Measurements from ENCODE around the gene CGB8.
A peak's percentile ranks its signal among the peaks of the same experiment; 100 is the strongest.
"Not testable (repeated sequence)": the region's sequence is repeated elsewhere in the genome, so short reads cannot be mapped to it uniquely, and the experiment has no call there.

The CGB8 gene

DNA sequence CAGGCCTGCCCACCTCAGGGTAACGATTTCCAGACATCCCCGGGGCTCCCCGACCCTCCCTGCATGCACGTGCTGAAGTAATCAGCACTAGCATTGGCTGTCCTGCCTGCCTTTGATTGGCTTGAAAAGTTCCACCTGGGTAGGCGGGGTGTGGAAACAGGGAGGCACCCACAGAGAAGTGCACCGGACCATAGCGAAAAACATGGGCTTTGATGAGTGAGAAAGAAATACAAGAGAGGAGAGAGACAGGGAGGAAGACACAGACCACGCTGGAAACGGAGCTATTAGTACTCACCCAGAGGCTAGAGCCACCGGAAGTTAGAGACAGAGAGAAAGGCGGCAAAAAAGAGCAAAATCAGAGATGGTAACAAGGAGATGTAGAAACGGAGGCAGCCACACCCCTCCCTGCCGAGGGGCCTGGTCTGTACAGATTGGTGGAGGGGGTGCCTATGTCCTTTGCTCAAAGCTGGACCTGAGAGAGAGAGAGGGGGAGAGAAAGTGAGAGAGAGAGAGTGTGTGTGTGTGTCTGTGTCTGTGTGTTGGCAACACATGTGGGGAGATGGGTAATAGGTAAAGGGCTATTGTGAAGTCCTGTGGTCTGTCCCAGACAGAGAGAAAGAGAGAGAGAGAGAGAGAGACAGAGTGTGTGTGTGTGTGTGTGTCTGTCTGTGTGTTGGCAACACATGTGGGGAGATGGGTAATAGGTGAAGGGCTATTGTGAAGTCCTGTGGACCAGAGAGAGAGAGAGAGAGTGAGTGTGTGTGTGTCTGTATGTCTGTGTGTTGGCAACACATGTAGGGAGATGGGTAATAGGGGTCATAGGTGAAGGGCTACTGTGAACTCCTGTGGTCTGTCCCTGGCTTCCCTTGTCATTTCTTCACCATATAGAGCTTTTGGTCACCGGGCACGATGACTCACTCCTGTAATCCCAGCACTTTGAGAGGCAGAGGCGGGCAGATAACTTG is 27.7 kb downstream of the CGB8 start:
- Histone ChIP-seq H3K79me2 (ENCODE audit: control insufficient read depth, insufficient read depth, low read length, poor library complexity) (no peaks in the 10 kb centered on the region), H3K23ac (ENCODE audit: low read length) (no peak overlapping the region), H3K4me1 (ENCODE audit: control insufficient read depth in 1 of 2, insufficient read depth in 2 of 2, low read length in 2 of 2) (peaks cover 5 to 11% of the 10 kb centered on the region in 2 experiments), H3K27me3 (ENCODE audit: insufficient read depth, low read length) (peaks cover 7% of the 10 kb centered on the region), H4K8ac (ENCODE audit: low read depth, low read length) (no peak overlapping the region), H2BK120ac (ENCODE audit: insufficient read depth, low read length, poor library complexity) (no peak overlapping the region), H3K9me3 (ENCODE audit: insufficient read depth, low read depth, low read length) (peaks cover 1% of the 10 kb centered on the region), H4K12ac (ENCODE audit: low read depth, low read length) (no peak overlapping the region), H2AFZ (ENCODE audit: insufficient read depth, low read length, poor library complexity) (no peak overlapping the region), H2BK12ac (ENCODE audit: low read length) (no peak overlapping the region), H3K79me1 (ENCODE audit: low read length) (peaks cover 4% of the 10 kb centered on the region), H3K4me2 (ENCODE audit: low read length) (no peak overlapping the region), H2AK5ac (ENCODE audit: low read length) (no peak overlapping the region), H3K4me3 (ENCODE audit: low read depth, low read length) (no peak overlapping the region), H2BK5ac (ENCODE audit: low read depth, low read length, poor library complexity) (no peak overlapping the region), H3K18ac (ENCODE audit: low read length) (no peak overlapping the region), H3K9ac (ENCODE audit: low read length) (no peak overlapping the region), H3K14ac (ENCODE audit: low read length) (no peak overlapping the region), H3K36me3 (ENCODE audit: control insufficient read depth in 1 of 2, insufficient read depth in 2 of 2, low read length in 2 of 2) (peaks cover 0 to 1% of the 10 kb centered on the region in 2 experiments), H3K27ac (ENCODE audit: low read depth, low read length) (no peak overlapping the region), H4K91ac (ENCODE audit: low read depth, low read length) (no peak overlapping the region), H3K4ac (ENCODE audit: low read depth, low read length) (no peak overlapping the region)
- DNase-seq = no peak
- WGBS (ENCODE audit: extremely low coverage, insufficient coverage, insufficient read length) = no CpG with 5 or more reads among the region's 16 CpGs

- H4K12ac ChIP-seq (ENCODE audit: low read depth, low read length) = no peak overlapping the region
- peaks cover 6 to 8% of the 10 kb centered on the region in 2 experiments for H3K36me3 ChIP-seq (ENCODE audit: control insufficient read depth in 1 of 2, insufficient read depth in 2 of 2, low read length in 2 of 2)
- no peak overlapping the region for H3K4me3 ChIP-seq (ENCODE audit: low read depth, low read length)
- H4K91ac ChIP-seq (ENCODE audit: low read depth, low read length) = no peak overlapping the region
- H2BK120ac ChIP-seq (ENCODE audit: insufficient read depth, low read length, poor library complexity) = no peak overlapping the region
- no peak overlapping the region for H2BK12ac ChIP-seq (ENCODE audit: low read length)
- H3K4ac ChIP-seq (ENCODE audit: low read depth, low read length) = no peak overlapping the region
- no peak overlapping the region for H3K4me2 ChIP-seq (ENCODE audit: low read length)
- no peak overlapping the region for H3K23ac ChIP-seq (ENCODE audit: low read length)
- no peak for DNase-seq
- no peak overlapping the region for H3K9ac ChIP-seq (ENCODE audit: low read length)
- no peak overlapping the region for H2AK5ac ChIP-seq (ENCODE audit: low read length)
- H3K27me3 ChIP-seq (ENCODE audit: insufficient read depth, low read length) = peaks cover 7% of the 10 kb centered on the region
- peaks cover 1% of the 10 kb centered on the region for H3K9me3 ChIP-seq (ENCODE audit: insufficient read depth, low read depth, low read length)
- H3K79me1 ChIP-seq (ENCODE audit: low read length) = peaks cover 4% of the 10 kb centered on the region
- H3K14ac ChIP-seq (ENCODE audit: low read length) = no peak overlapping the region
- no peaks in the 10 kb centered on the region for H3K79me2 ChIP-seq (ENCODE audit: control insufficient read depth, insufficient read depth, low read length, poor library complexity)
- no peak overlapping the region for H2BK5ac ChIP-seq (ENCODE audit: low read depth, low read length, poor library complexity)
- no peak overlapping the region for H3K27ac ChIP-seq (ENCODE audit: low read depth, low read length)
- WGBS (ENCODE audit: extremely low coverage, insufficient coverage, insufficient read length) = no CpG with 5 or more reads among the region's 11 CpGs
- H4K8ac ChIP-seq (ENCODE audit: low read depth, low read length) = no peak overlapping the region
- peaks cover 5 to 11% of the 10 kb centered on the region in 2 experiments for H3K4me1 ChIP-seq (ENCODE audit: control insufficient read depth in 1 of 2, insufficient read depth in 2 of 2, low read length in 2 of 2)
- H2AFZ ChIP-seq (ENCODE audit: insufficient read depth, low read length, poor library complexity) = no peak overlapping the region
- no peak overlapping the region for H3K18ac ChIP-seq (ENCODE audit: low read length)
Observed at GRCh38 chr19:49020342-49020741, 28.6 kb downstream of the CGB8 start.

DNA sequence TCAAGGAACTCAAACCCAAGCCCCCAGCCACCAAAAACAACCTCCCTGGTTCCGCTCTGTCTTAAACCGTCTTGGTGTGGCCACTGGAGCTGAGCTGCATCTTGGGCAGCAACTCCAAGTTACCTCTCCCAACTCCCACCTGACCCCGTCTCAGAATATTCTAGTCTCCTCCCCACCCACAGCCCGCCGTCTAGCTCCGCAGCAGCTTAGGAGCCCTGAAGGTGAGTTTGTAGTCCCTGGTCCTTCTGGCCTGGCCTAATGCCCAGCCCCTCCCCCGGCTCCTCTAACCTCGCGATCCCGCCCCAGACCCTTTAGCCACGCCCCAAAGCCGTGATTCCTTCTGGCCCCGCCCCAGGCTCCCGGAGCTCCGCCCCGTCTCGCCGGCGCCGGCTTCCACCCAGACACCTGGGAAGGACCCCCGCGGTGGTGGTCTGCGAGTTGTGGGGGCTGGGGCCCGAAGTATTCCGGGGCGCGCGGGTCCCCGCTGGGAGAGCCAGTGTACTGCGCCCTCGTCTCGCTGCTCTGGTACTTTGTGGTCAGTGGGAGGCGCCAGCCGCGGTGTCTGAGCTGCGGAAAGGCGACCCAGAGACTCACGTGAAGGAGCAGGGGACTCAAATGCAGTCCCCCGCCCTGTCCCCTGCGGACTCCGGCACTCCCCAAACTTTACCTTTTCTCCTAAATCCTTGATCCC is 29.5 kb downstream of the CGB8 start:
- H3K4me2 ChIP-seq (ENCODE audit: low read length) = no peak overlapping the region
- H3K9ac ChIP-seq (ENCODE audit: low read length) = no peak overlapping the region
- H4K91ac ChIP-seq (ENCODE audit: low read depth, low read length) = no peak overlapping the region
- H3K27me3 ChIP-seq (ENCODE audit: insufficient read depth, low read length) = peaks cover 7% of the 10 kb centered on the region
- no peak overlapping the region for H3K4me3 ChIP-seq (ENCODE audit: low read depth, low read length)
- H2BK12ac ChIP-seq (ENCODE audit: low read length) = no peak overlapping the region
- H3K18ac ChIP-seq (ENCODE audit: low read length) = no peak overlapping the region
- peaks cover 1% of the 10 kb centered on the region for H3K9me3 ChIP-seq (ENCODE audit: insufficient read depth, low read depth, low read length)
- H4K12ac ChIP-seq (ENCODE audit: low read depth, low read length) = no peak overlapping the region
- H4K8ac ChIP-seq (ENCODE audit: low read depth, low read length) = no peak overlapping the region
- H3K4me1 ChIP-seq (ENCODE audit: control insufficient read depth in 1 of 2, insufficient read depth in 2 of 2, low read length in 2 of 2) = peaks cover 5 to 11% of the 10 kb centered on the region in 2 experiments
- peaks cover 15 to 18% of the 10 kb centered on the region in 2 experiments for H3K36me3 ChIP-seq (ENCODE audit: control insufficient read depth in 1 of 2, insufficient read depth in 2 of 2, low read length in 2 of 2)
- no peak overlapping the region for H2AK5ac ChIP-seq (ENCODE audit: low read length)
- peak in 1 of 2 donors; percentile 53 for DNase-seq
- H3K79me1 ChIP-seq (ENCODE audit: low read length) = peaks cover 10% of the 10 kb centered on the region
- peak overlapping the region; percentile 25 for H2AFZ ChIP-seq (ENCODE audit: insufficient read depth, low read length, poor library complexity)
- no peak overlapping the region for H3K14ac ChIP-seq (ENCODE audit: low read length)
- no peak overlapping the region for H2BK5ac ChIP-seq (ENCODE audit: low read depth, low read length, poor library complexity)
- no peak overlapping the region for H3K27ac ChIP-seq (ENCODE audit: low read depth, low read length)
- WGBS (ENCODE audit: extremely low coverage, insufficient coverage, insufficient read length) = no CpG with 5 or more reads among the region's 41 CpGs
- no peak overlapping the region for H3K23ac ChIP-seq (ENCODE audit: low read length)
- H3K79me2 ChIP-seq (ENCODE audit: control insufficient read depth, insufficient read depth, low read length, poor library complexity) = no peaks in the 10 kb centered on the region
- no peak overlapping the region for H3K4ac ChIP-seq (ENCODE audit: low read depth, low read length)
- H2BK120ac ChIP-seq (ENCODE audit: insufficient read depth, low read length, poor library complexity) = no peak overlapping the region

GRCh38 chr19:49018388-49019241 is 30.3 kb downstream of the CGB8 start:
- not testable (repeated sequence) for H4K12ac ChIP-seq (ENCODE audit: low read depth, low read length); H2AK5ac ChIP-seq (ENCODE audit: low read length); H4K8ac ChIP-seq (ENCODE audit: low read depth, low read length); H2BK12ac ChIP-seq (ENCODE audit: low read length); H3K18ac ChIP-seq (ENCODE audit: low read length); H2BK5ac ChIP-seq (ENCODE audit: low read depth, low read length, poor library complexity); H3K4me3 ChIP-seq (ENCODE audit: low read depth, low read length); H2BK120ac ChIP-seq (ENCODE audit: insufficient read depth, low read length, poor library complexity); H3K9me3 ChIP-seq (ENCODE audit: insufficient read depth, low read depth, low read length); H3K27me3 ChIP-seq (ENCODE audit: insufficient read depth, low read length); H3K23ac ChIP-seq (ENCODE audit: low read length); H3K14ac ChIP-seq (ENCODE audit: low read length); H3K9ac ChIP-seq (ENCODE audit: low read length); H3K27ac ChIP-seq (ENCODE audit: low read depth, low read length); H2AFZ ChIP-seq (ENCODE audit: insufficient read depth, low read length, poor library complexity); H3K4ac ChIP-seq (ENCODE audit: low read depth, low read length); DNase-seq; H3K79me2 ChIP-seq (ENCODE audit: control insufficient read depth, insufficient read depth, low read length, poor library complexity)
- peak overlapping the region; percentile 61 for H3K4me2 ChIP-seq (ENCODE audit: low read length)
- peak overlapping the region; percentile 52 for H4K91ac ChIP-seq (ENCODE audit: low read depth, low read length)
- H3K36me3 ChIP-seq (ENCODE audit: control insufficient read depth in 1 of 2, insufficient read depth in 2 of 2, low read length in 2 of 2) = peaks cover 22 to 23% of the 10 kb centered on the region in 2 experiments
- WGBS (ENCODE audit: extremely low coverage, insufficient coverage, insufficient read length) = no CpG with 5 or more reads among the region's 50 CpGs
- H3K79me1 ChIP-seq (ENCODE audit: low read length) = peaks cover 10% of the 10 kb centered on the region
- H3K4me1 ChIP-seq (ENCODE audit: control insufficient read depth in 1 of 2, insufficient read depth in 2 of 2, low read length in 2 of 2) = peaks cover 5 to 11% of the 10 kb centered on the region in 2 experiments

Data from trophoblast cell (in vitro differentiated cells and primary cell).